ENCODE measurements around the gene TSPY2.
"Not testable (repeated sequence)": the region's sequence is repeated elsewhere in the genome, so short reads cannot be mapped to it uniquely, and the experiment has no call there.

TSPY2 gene, protein sequence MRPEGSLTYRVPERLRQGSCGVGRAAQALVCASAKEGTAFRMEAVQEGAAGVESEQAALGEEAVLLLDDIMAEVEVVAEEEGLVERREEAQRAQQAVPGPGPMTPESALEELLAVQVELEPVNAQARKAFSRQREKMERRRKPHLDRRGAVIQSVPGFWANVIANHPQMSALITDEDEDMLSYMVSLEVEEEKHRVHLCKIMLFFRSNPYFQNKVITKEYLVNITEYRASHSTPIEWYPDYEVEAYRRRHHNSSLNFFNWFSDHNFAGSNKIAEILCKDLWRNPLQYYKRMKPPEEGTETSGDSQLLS

DNA sequence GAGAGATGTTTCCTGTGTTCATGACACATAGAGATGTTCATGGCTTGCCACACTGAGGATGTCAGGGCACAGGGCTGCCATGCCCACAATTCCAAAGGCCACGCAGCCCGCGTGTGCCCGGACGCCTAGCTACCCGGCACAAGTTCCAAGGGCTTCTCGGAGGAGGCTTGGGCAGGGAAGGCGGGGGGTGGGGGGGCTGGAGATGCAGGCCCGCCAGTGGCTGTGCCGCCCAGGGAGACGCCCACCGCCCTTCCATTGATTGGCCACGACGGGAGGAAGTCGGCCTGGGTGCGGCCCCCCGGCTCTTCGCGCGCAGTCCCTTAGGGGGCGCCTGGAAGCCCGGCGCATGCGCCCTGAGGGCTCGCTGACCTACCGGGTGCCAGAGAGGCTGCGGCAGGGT lies at the start of gene TSPY2:
TSS of gene TSPY2 (plus strand) at position 301 of the 400 bp plus-strand sequence. CDS start at position 347, 46 bp downstream.
- H3K4me1 ChIP-seq (ENCODE audit: control insufficient read depth, insufficient read depth, low read length); H3K27me3 ChIP-seq (ENCODE audit: control insufficient read depth, insufficient read depth, low read length); DNase-seq (ENCODE audit: low read depth, low spot score); H3K4me3 ChIP-seq (ENCODE audit: low read length); H3K27ac ChIP-seq (ENCODE audit: low read length); H3K36me3 ChIP-seq (ENCODE audit: control insufficient read depth, insufficient read depth, low read length); H3K9me3 ChIP-seq (ENCODE audit: control insufficient read depth, insufficient read depth, low read length): not testable (repeated sequence)
- WGBS (ENCODE audit: insufficient coverage, insufficient read length): no CpG with 5 or more reads among the region's 27 CpGs

DNA sequence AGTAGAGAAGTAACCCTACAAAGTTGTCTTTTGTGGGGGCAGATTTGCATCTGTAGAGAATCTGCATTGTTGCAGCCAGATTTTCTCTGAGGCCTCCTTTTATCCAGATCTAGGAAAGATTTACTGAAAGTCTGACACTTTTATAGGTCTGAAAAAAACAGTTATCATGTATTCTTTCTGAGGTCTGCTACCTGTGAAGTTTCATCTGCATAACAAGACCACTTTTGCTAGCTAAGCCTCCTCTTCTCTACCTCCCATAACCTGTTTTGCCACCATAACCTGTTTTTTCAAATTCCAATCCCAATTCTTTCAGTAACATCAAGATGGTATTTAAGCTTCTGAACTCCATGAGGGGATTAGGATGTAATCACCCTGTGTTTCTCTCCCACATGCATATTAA lies 36.5 kb upstream of the TSPY2 start:
- H3K9me3 ChIP-seq (ENCODE audit: control insufficient read depth, insufficient read depth, low read length); H3K27me3 ChIP-seq (ENCODE audit: control insufficient read depth, insufficient read depth, low read length); H3K27ac ChIP-seq (ENCODE audit: low read length); H3K4me3 ChIP-seq (ENCODE audit: low read length); DNase-seq (ENCODE audit: low read depth, low spot score); H3K4me1 ChIP-seq (ENCODE audit: control insufficient read depth, insufficient read depth, low read length); H3K36me3 ChIP-seq (ENCODE audit: control insufficient read depth, insufficient read depth, low read length): not testable (repeated sequence)

DNA sequence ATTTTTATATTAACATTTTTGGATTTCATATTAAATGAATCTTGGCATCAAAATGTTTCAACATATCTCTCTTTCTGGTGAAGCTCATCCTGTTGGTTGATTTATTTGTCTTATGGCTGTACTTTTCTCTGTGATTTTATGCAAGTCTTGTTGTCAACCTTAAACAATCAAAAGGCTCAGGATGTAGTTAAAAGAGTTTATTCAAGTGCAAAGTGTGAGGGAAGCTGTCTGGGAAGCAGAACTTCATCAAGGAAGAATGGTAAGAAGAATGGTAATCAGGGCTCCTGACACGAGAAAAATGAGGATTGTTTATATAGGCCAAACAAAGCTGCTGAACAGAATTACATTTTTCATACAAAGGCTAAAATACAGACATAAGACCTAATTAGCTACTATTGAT lies 29.0 kb upstream of the TSPY2 start:
- H3K27me3 ChIP-seq (ENCODE audit: control insufficient read depth, insufficient read depth, low read length); H3K9me3 ChIP-seq (ENCODE audit: control insufficient read depth, insufficient read depth, low read length); H3K27ac ChIP-seq (ENCODE audit: low read length); DNase-seq (ENCODE audit: low read depth, low spot score); H3K4me1 ChIP-seq (ENCODE audit: control insufficient read depth, insufficient read depth, low read length); H3K36me3 ChIP-seq (ENCODE audit: control insufficient read depth, insufficient read depth, low read length); H3K4me3 ChIP-seq (ENCODE audit: low read length): not testable (repeated sequence)
- WGBS (ENCODE audit: insufficient coverage, insufficient read length): no CpG with 5 or more reads among the region's 1 CpG

DNA sequence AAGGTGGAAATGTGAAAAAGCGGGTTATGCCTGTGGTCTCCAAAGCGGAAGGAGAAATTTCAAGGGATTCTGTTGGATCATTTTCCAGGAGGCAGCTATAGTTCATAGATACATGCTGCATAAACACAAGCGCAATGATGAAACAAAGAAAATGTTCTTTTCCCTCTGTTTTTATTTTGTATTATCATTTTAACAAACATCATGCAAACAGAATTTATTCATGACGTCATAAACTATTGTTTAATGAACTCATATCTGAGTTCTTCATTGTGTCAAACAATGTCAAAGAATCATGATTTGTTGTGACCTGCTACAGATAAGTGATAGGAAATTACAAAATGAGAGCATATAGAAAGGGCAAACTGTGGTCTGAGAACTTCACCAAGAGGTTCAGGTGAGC lies 23.8 kb downstream of the TSPY2 start:
- H3K9me3 ChIP-seq (ENCODE audit: control insufficient read depth, insufficient read depth, low read length); H3K4me1 ChIP-seq (ENCODE audit: control insufficient read depth, insufficient read depth, low read length); H3K36me3 ChIP-seq (ENCODE audit: control insufficient read depth, insufficient read depth, low read length); H3K4me3 ChIP-seq (ENCODE audit: low read length); H3K27me3 ChIP-seq (ENCODE audit: control insufficient read depth, insufficient read depth, low read length); DNase-seq (ENCODE audit: low read depth, low spot score); H3K27ac ChIP-seq (ENCODE audit: low read length): not testable (repeated sequence)
- no CpG with 5 or more reads among the region's 4 CpGs for WGBS (ENCODE audit: insufficient coverage, insufficient read length)

Data from iPS DF 6.9 (cell line).